Activated T-helper 1 cell treated with anti-CD3 and anti-CD28 coated beads, Interleukin-12 subunit alpha, Interleukin-12 subunit beta, Interleukin-2, Interleukin-4 antibody, amounts not matched to agents 30 ng/mL and 10 ng/mL and 1 ng/mL, durations not matched to agents 14 hours and 24 hours and 36 hours (primary cell): ENCODE data around the gene MYZAP. TPM values are rescaled to one million over a fixed set of nuclear protein-coding genes. Genes with fewer than 3 reads are reported as not detected.

ENCODE experiments used
- DNase-seq: peaks from one replicate; pipeline ENCODE4 v3.0.0; 2021; ENCODE audit warnings: low spot score
- H3K27ac Mint-ChIP-seq: one replicate; pipeline ENCODE4 v1.8.0; 2021; ENCODE audit warnings: mild to moderate bottlenecking, mixed read lengths
- H3K27me3 Mint-ChIP-seq: one replicate; pipeline ENCODE4 v1.8.0; 2022; ENCODE audit warnings: mild to moderate bottlenecking, moderate library complexity, mixed read lengths; ENCODE audit not compliant: insufficient read depth
- H3K36me3 Mint-ChIP-seq: one replicate; pipeline ENCODE4 v1.8.0; 2021; ENCODE audit warnings: low read depth, mixed read lengths
- H3K4me1 Mint-ChIP-seq: one replicate; pipeline ENCODE4 v1.8.0; 2021; ENCODE audit warnings: low read depth, mixed read lengths
- H3K4me3 Mint-ChIP-seq: one replicate; pipeline ENCODE4 v1.8.0; 2021; ENCODE audit warnings: mild to moderate bottlenecking, moderate library complexity, mixed read lengths
- H3K9me3 Mint-ChIP-seq: one replicate; pipeline ENCODE4 v1.8.0; 2021; ENCODE audit warnings: mixed read lengths
- intact Hi-C: fragments of 100-400 bp; cut with micrococcal nuclease; formaldehyde crosslinking; loops from one replicate; pipeline ENCODE4 v1.15.1; 2024
- total RNA-seq: library from RNA; stranded (reverse); gene quantifications from 2 replicates; pipeline ENCODE4 v1.2.3, GENCODE V29; 2022

Gene MYZAP
- total RNA-seq, 1 donor from 2014 or later, result not detected

DNA sequence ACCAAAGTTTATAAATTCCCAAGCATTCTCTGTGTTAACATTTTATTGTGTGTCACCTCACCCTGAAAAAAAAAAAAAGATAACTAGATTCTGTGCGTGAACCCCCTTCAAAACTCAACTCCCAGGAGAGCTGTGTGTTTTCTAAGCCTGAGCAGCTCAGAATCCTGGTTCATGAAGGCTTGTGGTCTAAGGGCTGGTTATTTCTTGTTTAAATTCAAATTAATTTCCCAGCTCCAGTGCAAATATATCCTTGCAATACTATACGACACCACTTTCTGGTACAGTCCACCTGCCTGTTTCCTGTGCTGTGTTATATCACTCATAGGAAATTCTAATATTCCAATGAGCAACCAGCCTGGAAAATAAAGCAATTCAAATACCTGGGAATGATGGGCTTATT, 23.4 kb upstream of the MYZAP start:
- Mint-ChIP-seq H3K4me1 (peaks cover 17% of the 10 kb centered on the region), H3K9me3 (no peaks in the 10 kb centered on the region), H3K27ac (no peak overlapping the region), H3K36me3 (no peaks in the 10 kb centered on the region), H3K27me3 (peaks cover 15% of the 10 kb centered on the region), H3K4me3 (no peak overlapping the region)
- DNase-seq, result no peak
- intact Hi-C loops, result no loop called here

DNA sequence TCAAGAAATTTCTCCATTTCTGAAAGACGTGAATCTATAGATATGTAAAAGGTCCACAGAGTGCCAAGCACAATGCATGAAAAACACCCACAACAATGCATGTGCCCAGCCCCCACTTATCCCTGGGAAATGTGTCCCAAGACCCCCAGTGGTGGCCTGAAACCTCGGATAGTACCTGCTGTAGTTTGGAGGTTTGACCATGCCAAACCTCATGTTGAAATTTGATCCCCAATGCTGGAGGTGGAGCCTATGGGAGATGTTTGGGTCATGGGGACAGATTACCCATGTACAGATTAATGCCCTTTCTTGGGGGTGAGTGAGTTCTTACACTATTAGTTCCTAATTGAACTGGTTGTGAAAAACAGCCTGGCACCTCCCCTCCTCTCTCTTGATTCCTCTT, 21.4 kb upstream of the MYZAP start:
- Mint-ChIP-seq H3K4me1 (peaks cover 6% of the 10 kb centered on the region), H3K27ac (no peak overlapping the region), H3K27me3 (peaks cover 15% of the 10 kb centered on the region), H3K9me3 (no peaks in the 10 kb centered on the region), H3K36me3 (no peaks in the 10 kb centered on the region), H3K4me3 (no peak overlapping the region)
- DNase-seq, result no peak
- intact Hi-C loops, result no loop called here

GRCh38 chr15:57570994-57571393, 20.7 kb upstream of the MYZAP start:
- Mint-ChIP-seq H3K27ac (no peak overlapping the region), H3K36me3 (no peaks in the 10 kb centered on the region), H3K9me3 (no peaks in the 10 kb centered on the region), H3K4me3 (no peak overlapping the region), H3K4me1 (no peaks in the 10 kb centered on the region), H3K27me3 (peaks cover 14% of the 10 kb centered on the region)
- intact Hi-C loops, result no loop called here
- no peak for DNase-seq

GRCh38 chr15:57571725-57572124, 20.0 kb upstream of the MYZAP start:
- H3K27ac Mint-ChIP-seq, result no peak overlapping the region
- intact Hi-C loops, result no loop called here
- no peak for DNase-seq
- no peaks in the 10 kb centered on the region for H3K4me1 Mint-ChIP-seq
- no peaks in the 10 kb centered on the region for H3K36me3 Mint-ChIP-seq
- no peak overlapping the region for H3K4me3 Mint-ChIP-seq
- H3K27me3 Mint-ChIP-seq, result peaks cover 15% of the 10 kb centered on the region
- H3K9me3 Mint-ChIP-seq, result no peaks in the 10 kb centered on the region

DNA sequence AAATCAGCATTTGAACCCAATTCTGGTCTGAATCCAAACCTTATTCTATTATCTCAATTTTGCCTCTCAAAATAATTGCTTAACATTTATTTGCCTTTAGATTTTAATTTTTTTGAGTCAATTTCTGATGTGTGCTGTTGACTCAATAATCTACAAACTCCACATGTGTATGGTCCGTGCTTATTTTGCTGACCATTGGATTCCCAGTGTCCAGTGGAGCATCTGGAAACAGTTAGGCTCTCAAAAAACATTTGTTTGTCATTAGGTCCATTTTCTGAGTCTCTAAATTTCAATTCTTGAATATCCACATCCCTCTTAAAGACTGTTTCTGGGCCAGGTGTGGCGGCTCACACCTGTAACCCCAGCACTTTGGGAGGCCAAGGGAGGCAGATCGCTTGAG, 19.2 kb upstream of the MYZAP start:
- no peak for DNase-seq
- H3K9me3 Mint-ChIP-seq, result no peaks in the 10 kb centered on the region
- H3K4me1 Mint-ChIP-seq, result no peaks in the 10 kb centered on the region
- no peak overlapping the region for H3K27ac Mint-ChIP-seq
- H3K36me3 Mint-ChIP-seq, result no peaks in the 10 kb centered on the region
- peaks cover 15% of the 10 kb centered on the region for H3K27me3 Mint-ChIP-seq
- H3K4me3 Mint-ChIP-seq, result no peak overlapping the region
- intact Hi-C loops, result no loop called here

GRCh38 chr15:57573151-57573550, 18.6 kb upstream of the MYZAP start:
- Mint-ChIP-seq H3K27me3 (peaks cover 21% of the 10 kb centered on the region), H3K4me3 (no peak overlapping the region), H3K27ac (no peak overlapping the region), H3K4me1 (no peaks in the 10 kb centered on the region), H3K36me3 (no peaks in the 10 kb centered on the region), H3K9me3 (no peaks in the 10 kb centered on the region)
- DNase-seq, result no peak
- intact Hi-C loops, result no loop called here

- DNase-seq, result no peak
- no peak overlapping the region for H3K27ac Mint-ChIP-seq
- no peaks in the 10 kb centered on the region for H3K9me3 Mint-ChIP-seq
- no peaks in the 10 kb centered on the region for H3K36me3 Mint-ChIP-seq
- intact Hi-C loops, result no loop called here
- H3K4me3 Mint-ChIP-seq, result no peak overlapping the region
- peaks cover 19% of the 10 kb centered on the region for H3K27me3 Mint-ChIP-seq
- no peaks in the 10 kb centered on the region for H3K4me1 Mint-ChIP-seq
Measured at GRCh38 chr15:57575363-57575762, 16.3 kb upstream of the MYZAP start.

GRCh38 chr15:57578288-57578900, 13.3 kb upstream of the MYZAP start:
- Mint-ChIP-seq H3K9me3 (peaks cover 8% of the 10 kb centered on the region), H3K4me3 (no peak overlapping the region), H3K27me3 (peaks cover 24% of the 10 kb centered on the region), H3K36me3 (no peaks in the 10 kb centered on the region), H3K27ac (no peak overlapping the region), H3K4me1 (no peaks in the 10 kb centered on the region)
- intact Hi-C loops, result no loop called here
- no peak for DNase-seq

- Mint-ChIP-seq H3K4me1 (no peaks in the 10 kb centered on the region), H3K9me3 (peaks cover 14% of the 10 kb centered on the region), H3K36me3 (no peaks in the 10 kb centered on the region), H3K27me3 (peaks cover 26% of the 10 kb centered on the region), H3K27ac (no peak overlapping the region), H3K4me3 (no peak overlapping the region)
- no peak for DNase-seq
- intact Hi-C loops, result no loop called here
Measured at GRCh38 chr15:57580428-57580827, 11.3 kb upstream of the MYZAP start.

DNA sequence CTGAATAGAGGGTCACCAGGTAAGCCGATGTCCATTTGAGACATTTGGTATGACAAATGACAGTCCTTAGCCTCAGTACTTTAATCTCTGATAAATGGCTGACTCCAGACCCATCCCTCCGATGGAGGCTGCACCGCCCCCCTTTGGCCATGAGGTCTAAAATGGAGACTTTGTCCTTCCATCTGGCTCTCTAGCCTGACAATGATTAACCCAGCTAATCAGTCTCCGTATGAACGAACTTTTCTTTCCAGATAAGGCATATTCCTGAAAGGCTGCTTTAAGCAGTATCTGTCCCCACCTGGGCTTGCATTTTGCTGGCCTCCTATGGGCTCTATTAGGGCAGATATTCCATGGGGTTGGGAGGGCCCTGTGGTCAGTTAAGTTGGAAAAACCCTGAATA, 10.8 kb upstream of the MYZAP start:
- no peak for DNase-seq
- Mint-ChIP-seq H3K4me1 (no peaks in the 10 kb centered on the region), H3K27ac (no peak overlapping the region), H3K27me3 (peaks cover 25% of the 10 kb centered on the region), H3K9me3 (peaks cover 14% of the 10 kb centered on the region), H3K4me3 (no peak overlapping the region), H3K36me3 (no peaks in the 10 kb centered on the region)
- intact Hi-C loops, result no loop called here

DNA sequence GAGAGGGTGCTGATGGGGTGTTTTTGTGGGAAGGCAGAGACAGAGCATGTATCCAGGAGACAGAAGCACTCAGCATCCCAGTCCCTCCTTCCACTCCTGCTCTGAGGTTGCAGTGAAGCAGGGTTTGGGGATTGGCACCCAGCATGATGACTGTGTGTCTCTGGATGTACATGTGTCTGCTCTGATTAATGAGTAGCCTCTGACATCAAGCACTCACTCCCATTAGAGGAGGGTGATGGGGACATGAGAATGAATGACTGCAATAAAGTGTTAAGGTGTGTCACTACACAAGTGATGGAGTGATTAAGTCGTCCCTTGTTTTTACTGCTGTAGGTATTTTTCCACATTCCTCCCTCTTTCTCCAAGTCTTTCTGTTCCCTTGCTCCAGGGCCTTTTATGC, 9.6 kb upstream of the MYZAP start:
- H3K4me3 Mint-ChIP-seq, result no peak overlapping the region
- intact Hi-C loops, result no loop called here

DNA sequence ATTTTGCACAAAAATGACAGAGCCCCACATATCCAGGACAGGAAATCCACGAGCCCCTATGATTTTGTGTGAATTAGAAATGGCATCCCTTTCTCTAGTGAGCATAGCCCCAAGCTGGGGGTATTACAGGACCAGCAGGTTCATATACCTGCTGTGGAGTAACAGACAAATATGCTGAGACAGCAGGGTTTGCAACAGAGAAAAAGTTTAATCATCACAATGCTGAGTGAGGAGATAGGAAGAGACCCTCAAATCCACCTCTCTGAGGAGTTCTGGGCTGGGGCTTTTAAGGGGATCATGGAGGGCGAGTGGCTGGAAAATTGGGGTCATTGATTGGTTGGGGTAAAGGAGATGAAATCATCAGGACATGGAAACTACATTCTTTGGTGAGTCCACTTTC, 8.4 kb upstream of the MYZAP start:
- Mint-ChIP-seq H3K4me1 (peaks cover 14% of the 10 kb centered on the region), H3K27ac (no peak overlapping the region), H3K36me3 (no peaks in the 10 kb centered on the region), H3K27me3 (peaks cover 17% of the 10 kb centered on the region), H3K4me3 (no peak overlapping the region), H3K9me3 (peaks cover 14% of the 10 kb centered on the region)
- no peak for DNase-seq
- intact Hi-C loops, result no loop called here

More for the DNA sequence above, 9.6 kb upstream of the MYZAP start:
- Mint-ChIP-seq H3K27ac (no peak overlapping the region), H3K36me3 (no peaks in the 10 kb centered on the region), H3K27me3 (peaks cover 23% of the 10 kb centered on the region), H3K9me3 (peaks cover 14% of the 10 kb centered on the region), H3K4me1 (peaks cover 4% of the 10 kb centered on the region)
- no peak for DNase-seq

GRCh38 chr15:57583720-57584119, 8.0 kb upstream of the MYZAP start:
- H3K4me1 Mint-ChIP-seq, result peaks cover 14% of the 10 kb centered on the region
- H3K27me3 Mint-ChIP-seq, result peaks cover 18% of the 10 kb centered on the region
- H3K27ac Mint-ChIP-seq, result no peak overlapping the region
- intact Hi-C loops, result no loop called here
- no peak overlapping the region for H3K4me3 Mint-ChIP-seq
- peaks cover 14% of the 10 kb centered on the region for H3K9me3 Mint-ChIP-seq
- no peak for DNase-seq
- H3K36me3 Mint-ChIP-seq, result no peaks in the 10 kb centered on the region
